Measurements from ENCODE around the gene SDC3.

The SDC3 gene

DNA sequence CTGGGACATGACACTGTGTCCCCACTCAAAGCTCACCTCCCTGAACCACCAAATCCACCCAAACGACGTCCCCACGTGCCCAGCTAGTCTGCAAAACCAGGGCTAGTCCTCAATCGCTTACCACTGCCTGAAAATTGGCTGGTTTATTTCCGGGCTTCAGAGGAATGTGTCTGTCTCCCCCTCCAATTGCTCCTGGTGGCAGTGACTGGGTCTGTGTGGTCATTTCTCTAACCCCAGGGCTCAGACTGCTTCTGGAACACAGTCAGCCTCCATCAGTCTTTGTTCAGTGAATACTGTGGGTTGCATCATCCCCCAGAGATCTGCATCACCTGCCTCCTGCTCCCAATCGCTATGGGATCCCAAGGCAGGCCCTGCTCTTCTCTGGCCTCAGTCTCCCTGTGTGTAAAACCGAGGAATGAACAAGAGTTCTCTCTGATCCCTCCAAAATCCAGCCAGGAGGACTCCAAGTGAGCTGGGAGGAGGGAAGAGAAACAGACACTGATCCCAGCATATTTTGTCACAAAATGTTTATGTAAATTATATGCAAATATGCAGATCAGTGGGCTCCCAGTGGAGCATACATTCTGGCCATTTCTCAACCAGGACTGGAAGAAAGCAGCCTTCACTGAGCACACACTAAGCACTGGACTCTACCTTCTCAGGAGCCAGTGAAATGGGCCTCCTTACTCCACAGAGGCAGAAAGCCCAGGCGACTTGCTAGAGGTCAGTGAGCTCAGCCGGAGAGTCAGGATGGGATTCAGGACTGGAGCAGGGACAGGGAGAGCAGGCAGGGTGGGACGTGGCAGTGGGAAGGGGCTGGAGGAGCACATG, 20.9 kb downstream of the SDC3 start:
- no peak for DNase-seq

DNA sequence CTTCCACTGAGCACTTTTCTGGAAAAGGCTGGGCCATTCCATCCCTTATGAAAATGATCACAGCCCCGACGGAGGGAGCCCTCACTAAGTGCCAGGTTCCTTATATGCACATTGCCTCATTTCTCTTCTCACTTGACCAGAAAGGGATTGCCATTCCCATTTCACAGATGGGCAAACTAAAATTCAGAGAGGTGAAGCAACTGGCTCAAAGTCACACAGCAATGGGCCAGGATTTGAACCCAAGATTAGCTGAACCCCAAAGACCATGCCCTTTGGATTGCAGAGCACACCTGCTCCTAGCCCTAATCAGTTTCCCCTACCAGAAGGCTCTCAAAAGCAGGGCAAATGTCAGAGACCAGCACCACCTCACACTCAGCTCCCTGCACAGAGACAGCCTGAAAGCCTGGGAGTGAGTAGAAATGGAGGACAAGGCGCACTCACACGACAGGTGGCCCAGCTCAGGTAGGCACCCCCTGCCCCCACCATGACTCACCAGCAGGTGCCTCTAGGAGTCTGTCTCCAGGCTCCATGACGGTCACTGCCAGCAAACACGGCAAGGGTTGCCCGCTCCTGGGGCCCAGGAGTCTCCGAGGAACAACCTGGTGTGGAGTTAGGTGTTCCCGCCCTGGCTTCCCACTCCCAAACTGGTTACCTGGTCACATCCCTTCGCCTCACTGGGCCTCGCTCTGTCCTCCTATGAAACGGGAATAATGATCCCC, 21.7 kb downstream of the SDC3 start:
- DNase-seq, result no peak

DNA sequence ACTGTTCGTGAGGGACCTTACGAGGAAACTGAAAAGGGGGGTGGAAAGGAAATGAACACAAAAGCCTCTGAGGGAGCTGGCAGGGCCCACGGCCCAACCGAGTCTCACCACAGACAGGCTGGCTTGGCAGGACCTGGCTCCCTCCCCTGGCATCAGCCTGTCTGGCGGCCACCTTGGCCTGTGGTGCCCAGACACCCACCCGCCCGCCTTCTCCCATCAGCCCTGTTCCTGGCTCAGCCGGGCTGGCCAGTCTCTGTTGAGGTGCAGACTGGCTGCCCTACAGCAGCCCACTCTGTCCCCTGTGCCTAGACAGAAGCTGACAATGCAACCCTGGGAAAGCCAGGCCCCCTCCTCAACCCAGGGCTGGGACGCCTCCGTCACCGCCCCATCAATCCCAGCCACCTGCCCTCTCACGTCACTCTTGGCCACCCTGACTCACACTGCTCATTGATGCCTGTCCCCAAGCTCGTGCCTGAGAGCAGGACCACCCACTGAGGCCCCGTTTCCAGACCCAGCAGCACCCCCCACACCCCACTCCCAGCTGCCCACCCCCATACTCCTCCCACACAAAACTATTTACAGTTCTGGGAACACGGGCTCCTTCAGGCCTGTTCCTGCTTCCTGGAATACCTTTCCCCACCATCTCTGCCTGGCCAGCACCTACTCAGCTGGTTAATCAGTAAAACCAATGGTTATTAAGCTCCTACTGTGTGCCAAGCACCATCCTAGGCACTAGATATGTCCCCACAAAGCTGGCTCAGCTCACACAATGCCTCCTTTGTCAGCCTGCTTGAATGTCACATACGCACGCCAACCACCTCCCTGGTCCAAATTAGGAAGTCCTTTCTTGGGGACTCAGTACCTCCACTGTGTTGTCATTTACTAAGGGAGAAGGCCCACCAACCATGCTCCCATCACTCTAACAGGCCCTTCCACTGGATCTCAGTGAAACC, 22.7 kb downstream of the SDC3 start:
- DNase-seq, result no peak

DNA sequence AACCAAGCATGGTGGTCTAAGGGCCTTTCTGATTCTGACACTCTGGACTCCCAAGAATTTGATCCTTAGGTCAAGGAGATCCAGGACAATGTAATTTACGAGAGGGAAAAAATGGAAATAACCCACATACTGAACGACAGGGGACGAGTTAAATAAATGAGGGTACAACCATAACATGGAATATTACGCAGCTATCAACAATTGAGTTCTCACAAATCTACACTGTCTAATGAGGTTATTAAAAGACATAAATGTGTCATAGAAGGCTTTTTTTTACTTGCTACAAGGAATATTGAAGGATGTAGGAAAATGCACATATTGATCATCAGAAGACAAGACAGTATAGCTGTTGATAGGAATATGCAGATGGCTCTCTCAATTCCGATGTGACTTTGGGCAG, 23.8 kb downstream of the SDC3 start:
- DNase-seq, result no peak

DNA sequence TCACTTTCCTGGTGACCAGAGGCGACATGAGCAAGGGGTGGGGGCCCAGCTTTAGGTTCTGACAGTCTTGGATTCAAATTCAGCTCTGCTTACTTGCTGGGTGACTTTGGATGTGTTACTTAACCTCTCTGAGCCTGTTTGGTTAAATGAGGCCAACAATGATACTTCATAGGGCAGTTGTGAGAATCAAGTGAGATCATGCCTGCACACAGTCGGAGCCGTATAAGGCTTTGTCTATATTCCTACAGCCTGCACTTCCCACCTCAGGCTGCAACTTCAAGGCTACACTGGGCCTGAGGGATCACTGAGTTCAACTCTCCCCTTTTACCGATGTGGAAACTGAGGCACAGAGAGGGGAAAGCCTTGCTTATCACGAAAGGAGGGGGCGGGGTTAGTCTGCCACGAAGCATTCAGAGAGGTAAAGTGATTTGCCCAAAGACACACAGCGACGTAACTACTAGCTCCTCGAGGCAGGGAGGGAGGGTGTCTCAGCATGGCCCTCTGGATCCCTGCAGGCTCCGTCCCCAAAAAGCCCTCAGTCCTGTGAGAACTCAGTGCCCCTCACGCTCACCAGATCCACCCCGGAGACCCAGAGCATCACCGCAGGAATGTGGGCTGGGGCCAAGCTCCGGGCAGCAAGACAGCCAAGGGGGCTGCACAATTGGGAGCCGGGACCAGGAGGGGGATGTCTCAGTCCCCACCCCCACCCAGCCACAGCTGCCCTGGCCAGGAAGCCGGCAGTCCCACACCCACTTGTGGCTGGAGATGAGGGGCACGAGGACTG, 25.0 kb downstream of the SDC3 start:
- no peak for DNase-seq

DNA sequence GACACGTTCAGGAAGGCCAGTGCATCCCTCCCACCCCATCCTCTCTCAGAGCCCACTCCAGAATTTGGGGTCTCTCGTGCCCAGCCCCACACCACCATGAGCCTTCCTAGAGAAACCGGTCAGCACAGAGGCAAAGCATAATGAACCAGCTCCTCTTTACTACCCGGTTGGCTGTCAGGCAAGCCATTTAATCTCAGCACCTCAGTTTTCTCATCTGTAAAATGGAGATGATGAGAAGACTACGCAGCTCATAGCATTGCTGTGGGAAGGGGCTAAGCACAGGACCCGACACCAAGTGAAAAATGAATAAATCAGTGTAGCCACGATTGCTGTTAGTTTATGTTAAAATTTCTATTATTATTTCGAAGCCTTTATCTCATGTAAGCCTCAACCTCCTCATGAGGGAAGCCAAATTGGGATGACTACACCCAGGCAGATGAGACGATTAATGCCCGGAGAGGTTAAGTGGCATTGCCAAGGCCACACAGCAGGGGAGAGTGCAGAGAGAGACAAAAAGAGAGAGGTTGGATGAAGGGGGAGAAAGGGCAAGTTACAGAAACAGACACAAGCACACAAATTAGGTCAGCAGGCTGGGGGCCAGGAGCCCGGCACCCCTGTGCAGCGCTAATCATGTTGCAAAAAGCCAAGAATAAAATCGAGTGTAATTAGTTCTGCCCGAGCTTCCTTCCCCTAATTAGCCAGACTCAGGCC, 25.7 kb downstream of the SDC3 start:
- no peak for DNase-seq

DNA sequence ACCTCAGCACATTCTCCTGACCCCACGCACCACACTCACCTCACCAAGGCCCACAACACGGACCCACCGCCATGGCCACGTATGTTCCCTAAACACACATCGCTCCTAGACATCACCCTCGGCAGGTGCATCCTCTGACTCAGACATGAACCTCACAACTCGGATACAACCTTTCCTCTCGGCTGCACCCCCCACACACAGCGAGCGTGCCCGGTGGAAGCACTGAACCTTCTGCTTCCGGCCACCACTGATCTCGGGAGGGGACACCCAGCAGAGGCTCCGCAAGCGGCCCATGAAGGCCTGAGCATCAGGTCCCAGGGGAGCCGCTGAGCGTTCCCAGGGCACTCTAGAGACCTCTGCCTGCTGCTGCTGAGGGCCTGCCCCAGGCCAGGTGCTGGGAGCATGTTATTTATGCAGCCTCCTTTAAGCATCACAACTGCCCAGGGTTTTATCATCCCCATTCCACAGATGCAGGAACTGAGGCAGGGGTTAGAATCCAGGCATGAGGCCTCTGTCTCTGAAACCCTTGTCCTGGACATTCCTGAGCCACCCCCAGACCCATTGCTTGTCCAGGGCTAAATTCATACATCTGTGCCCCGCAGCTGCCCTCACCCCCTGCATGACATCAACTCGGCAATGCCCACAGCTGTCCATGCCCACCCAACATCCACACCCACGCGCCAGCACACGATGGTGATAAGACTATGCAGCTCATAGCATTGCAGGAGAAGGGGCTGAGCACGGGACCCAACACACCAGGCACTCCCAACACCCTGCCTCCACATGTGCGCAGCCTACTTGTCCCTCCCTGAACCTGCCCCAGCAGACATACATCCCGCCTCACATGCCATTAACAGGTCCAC, 27.0 kb downstream of the SDC3 start:
- no peak for DNase-seq

DNA sequence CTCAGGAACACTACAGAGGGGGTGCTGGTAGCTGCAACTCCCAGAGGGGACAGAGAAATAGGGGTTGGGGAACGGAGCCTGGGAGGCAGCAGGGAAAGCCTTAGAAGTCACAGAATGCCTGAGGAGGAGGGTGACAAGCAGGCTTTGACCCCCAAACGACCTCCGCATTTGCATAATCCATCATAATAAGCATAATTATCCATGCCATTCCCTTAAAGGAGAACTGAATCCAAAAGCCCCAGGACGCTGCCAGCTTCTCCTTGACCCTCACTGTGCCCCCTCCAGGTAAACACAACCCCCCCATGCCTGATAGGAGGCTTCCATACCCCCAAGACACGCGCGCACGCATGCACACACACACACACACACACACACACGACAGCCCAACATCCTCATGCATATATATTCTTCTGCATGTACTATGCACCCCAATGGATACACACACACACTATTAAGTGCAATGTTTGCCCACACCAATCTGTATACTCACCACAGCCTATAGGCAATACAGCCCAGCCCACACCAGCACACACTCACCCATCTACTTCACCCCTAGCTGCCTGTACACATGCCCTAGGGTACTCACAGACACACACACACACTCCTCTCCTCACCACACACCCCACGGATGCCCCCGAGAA, 27.8 kb downstream of the SDC3 start:
- DNase-seq, result no peak

DNA sequence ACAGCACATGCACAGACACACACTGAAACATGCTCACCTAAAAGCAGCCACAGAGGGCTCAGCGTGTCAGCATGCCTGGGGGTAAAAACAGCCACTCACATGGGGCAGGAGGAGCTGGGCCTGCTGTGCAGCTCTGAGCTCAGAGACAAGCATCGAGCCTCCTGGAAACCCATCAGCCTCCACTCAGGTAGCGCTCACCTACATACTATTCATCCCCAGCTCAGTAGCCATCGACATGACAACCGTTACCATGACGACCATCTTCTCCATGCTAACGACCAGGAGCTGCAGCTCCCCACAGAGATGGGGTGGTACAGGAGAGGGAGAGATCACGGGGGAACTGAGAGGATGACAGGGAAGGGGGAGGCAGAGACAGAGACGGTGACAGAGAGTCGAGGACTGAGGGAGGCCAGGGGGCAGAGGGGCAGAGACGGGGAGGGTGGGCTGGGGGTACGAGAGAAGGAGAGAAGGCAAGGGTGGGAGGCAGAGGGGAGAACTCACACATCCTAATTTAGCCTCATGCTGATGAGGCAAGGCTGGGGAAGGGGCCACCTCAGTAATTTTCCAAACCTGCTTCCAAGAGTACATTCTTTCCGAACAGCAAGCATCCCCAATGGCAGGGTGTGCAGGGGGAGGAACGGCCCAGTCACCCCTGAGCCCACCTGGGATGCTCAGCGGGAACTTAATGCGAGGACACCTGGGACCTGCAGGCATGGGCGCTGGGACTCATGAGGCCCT, 28.4 kb downstream of the SDC3 start:
- no peak for DNase-seq

DNA sequence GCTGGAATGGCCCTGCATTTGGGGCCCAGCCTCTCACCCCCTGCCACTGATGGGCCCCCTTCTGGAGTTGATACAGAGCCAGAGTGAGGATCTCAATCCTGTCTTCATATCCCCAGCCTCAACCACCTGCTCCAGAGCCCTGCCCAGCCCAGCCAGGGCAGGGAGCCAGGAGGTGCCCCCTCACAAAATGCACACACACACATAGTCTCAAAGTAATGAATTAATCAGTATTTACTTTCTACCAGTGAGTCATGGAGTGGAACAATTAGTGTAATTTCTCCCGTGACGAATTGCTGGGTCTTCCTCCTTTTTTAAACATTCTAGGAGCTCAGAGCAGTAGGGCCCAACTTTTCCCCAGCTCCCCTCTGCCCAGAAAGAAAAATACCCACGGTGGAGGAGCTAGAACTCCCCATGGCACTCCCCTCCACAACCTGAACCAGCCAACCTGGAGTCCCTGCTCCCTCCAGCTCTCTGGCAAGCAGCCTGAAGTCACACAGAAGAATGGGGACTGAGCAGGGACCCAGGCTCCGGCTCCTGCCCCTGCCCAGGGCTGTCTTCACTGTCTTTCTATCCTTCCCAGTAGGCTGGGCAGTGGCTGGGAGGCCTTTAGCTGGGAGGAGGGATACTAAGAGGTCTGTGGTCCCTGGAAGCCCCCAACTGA, 29.3 kb downstream of the SDC3 start:
- DNase-seq, result no peak

DNA sequence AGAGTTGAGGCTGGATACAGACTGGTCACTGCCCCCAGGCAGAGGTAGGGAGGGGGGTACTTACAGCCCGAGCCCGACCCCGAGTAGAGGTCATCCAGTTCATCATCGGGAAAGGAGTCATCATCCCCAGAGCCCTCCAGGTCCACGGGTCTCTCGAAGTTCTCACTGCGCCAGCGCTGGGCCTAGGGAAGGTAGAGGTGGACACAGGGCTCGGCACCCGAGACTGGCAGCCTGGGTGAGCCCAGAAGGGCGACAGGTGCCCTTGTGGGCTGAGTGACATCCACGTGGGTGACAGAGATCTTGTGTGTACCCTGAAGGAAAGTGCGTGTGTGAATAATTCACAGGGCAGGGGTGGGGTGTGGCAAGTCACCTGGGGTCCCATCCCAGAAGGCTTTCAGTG, 30.0 kb downstream of the SDC3 start:
- no peak for DNase-seq

DNA sequence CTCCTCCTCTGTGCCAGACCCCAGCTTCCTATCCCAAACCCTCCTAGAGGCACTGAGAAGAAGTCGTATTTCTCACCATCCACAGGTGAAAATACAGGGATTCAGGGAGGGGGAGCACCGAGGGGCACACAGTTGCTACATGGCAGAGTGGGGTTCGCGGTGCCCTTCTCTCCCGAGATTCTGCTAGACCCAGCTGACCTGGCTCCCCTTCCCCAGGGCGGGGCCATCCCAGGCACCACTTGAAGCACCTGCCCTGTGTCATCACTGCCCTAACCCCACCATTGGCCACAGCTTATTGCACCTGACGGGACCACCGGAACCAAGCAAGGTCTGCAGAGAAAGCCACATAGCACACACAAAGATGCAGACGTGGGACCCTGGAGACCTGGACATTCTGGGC, 30.5 kb downstream of the SDC3 start:
- no peak for DNase-seq

DNA sequence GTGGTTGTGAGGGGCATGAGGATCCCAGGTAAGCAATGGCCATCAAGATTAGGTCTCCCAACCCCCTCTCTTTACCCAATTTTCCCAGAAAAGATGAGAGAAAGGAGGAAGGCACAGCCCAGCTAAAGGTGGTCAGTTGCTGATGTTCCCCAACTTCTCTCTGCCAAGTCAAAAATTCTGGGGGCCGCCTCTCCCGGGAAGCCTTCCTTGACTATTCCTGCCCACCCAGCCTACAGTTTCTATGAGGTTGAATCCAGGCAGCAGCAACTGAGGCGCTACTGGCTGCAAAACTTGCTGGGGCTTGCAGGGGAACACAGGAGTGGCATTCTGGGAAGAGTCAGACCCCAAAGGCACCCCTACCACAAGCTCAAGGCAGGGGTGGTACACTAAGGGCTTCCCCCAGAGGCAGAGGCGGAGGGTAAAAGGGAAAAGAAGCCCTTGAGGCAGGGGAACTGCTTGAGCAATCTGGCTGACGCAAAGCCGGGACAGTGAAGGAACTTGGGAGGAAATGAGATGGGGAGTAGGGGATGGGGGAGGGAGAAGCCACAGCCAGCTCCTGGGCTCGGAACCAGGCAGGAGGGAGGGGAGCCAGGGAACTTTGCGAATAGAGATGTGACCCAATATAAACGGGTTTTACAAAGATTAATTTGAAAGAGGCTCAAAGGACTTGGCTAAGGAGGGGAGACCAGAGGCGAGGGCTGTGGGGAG, 31.2 kb downstream of the SDC3 start:
- DNase-seq, result peak in 1 of 2 donors; percentile 13

DNA sequence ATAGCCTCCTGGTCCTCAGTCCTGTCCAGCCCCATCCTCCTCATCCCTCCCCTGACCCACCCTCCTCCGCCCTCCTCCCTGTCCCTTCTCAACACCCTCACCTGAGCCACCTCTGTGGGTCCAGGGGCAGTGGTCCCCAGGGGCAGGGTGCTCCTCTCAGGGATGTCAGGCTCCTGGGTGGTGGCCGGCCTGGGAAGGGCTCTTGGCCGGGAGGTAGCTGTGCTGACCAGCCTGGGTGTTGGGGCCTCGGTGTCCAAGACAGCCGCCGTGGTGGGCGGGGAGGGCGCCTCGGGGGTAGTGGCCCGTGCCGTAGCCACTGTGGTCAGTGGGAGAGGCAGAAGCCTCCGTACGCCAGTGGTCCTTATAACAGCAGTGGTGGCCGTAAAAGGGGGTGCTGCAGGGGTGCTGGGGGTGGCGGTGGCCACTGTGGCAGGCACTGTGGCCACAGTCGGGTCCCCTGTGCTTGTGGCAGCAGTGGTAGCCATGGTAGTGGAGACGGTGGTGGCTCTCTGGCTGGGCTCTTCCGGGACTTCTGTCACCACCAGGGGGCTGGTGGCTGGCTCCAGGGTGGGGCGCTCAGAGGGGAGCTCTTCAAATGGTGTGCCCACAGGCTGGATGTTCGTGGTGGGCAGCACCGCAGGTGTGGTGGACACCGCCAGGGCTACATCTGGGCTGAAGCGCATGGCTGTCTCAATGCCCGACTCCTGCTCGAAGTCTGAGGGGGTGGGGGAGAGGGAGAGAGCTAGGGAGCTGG, 31.9 kb downstream of the SDC3 start:
- DNase-seq, result no peak

DNA sequence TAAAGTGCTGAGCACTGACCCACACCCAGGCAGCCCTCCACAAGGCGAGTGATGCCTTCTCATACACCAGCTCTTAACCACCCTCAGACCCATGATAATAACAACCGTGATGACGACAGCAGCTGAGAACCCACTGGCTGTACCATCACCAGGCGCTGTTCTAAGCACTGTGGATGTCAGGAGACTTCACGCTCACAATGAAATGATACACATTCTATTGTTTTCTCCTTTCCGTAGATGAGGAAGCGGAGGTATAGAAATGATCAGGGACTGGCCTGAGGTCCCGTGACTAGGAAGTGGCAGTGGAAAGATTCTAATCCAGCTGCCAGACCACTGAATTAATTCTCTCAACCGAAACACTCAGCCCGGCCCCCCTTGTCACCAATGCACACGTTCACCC, 32.6 kb downstream of the SDC3 start:
- no peak for DNase-seq

DNA sequence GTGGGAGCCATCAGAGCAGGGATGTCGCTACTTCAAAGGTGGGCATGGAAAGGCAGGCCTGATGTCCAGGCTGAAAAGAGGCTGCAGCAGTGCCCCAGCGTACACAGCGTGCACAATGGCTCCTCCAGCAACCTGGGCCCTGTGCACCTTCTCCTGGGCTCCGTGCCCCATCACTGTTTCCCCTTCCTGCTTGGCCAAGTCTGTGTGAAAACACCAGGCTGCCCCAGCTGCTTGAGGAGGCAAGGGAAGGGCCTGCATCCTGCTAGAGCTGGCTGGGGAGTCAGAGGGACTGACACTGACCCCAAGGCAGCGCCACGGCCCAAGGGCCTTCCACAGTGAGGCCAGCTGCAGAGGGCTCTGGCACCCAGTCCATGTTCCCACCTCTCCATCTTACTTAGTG, 33.4 kb downstream of the SDC3 start:
- DNase-seq, result no peak

DNA sequence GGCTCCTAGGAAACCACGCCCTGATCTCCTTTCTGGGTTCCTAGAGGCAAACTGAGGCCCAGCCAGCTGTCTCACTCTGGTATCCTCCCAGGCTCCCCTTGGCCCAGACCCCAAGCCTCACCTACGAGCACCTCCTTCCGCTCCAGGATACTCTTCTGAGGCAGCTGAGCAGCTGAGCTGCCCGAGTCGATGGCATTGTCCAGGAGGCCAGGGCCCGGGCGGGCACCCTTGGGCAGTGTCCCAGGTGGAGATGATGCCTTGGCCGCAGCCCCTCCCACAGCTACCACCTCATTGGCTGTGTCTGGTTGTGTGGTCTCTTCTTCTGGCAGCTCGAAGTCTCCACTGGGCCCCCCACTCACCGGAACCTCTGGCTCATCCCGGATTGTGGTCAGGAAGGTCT, 34.4 kb downstream of the SDC3 start:
- DNase-seq, result no peak

DNA sequence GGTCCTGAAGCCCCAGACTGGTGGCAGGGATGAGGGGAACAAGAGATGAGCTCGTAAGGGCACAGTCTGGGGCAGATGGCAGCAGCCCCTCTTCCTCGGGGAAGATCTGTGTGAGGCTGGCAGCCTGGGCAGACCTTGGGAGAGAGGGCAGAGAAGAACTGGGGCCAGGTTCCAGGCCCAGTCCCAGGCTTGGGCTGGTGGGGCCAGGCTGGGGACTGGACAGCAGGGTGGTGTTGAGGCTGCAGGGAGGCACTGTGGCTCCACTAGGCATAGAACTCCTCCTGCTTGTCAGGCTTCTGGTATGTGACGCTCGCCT, 35.7 kb downstream of the SDC3 start:
- DNase-seq, result no peak

All from bone marrow (tissue), 2 donors.